ENCODE data around the gene ASTN2.

DNA sequence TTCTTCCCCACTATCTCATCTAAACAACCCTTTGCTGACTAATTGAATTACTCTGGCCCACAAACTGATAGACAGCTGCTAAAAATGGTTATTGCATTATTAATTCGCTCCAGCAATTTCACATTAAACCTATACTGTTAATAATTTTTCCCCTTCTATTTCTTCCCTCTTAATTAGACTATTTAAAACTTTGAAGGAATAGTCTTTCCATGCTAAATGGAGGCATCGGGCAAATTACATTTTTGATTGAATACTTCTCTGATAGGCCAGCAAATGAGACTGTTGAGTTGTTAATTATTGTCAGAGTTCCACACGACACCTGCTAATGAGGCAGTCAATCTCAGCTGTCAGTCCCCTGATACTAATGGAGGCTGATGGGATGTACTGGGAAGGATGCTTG is 485.2 kb downstream of the ASTN2 start:
- TF ChIP-seq, protein P1, sequence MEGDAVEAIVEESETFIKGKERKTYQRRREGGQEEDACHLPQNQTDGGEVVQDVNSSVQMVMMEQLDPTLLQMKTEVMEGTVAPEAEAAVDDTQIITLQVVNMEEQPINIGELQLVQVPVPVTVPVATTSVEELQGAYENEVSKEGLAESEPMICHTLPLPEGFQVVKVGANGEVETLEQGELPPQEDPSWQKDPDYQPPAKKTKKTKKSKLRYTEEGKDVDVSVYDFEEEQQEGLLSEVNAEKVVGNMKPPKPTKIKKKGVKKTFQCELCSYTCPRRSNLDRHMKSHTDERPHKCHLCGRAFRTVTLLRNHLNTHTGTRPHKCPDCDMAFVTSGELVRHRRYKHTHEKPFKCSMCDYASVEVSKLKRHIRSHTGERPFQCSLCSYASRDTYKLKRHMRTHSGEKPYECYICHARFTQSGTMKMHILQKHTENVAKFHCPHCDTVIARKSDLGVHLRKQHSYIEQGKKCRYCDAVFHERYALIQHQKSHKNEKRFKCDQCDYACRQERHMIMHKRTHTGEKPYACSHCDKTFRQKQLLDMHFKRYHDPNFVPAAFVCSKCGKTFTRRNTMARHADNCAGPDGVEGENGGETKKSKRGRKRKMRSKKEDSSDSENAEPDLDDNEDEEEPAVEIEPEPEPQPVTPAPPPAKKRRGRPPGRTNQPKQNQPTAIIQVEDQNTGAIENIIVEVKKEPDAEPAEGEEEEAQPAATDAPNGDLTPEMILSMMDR (IDR thresholded peaks at IDR 0.05), result no peak
- no peak for TF ChIP-seq POLR2A (IDR thresholded peaks at IDR 0.05)

Data from Peyer's patch (tissue), 4 donors.